GM21717 (cell line): ENCODE results near the gene MLF2.
"Not testable (repeated sequence)": the region's sequence is repeated elsewhere in the genome, so short reads cannot be mapped to it uniquely, and the experiment has no call there.

Experiments used
- ATAC-seq: cut with Tn5 transposase; IDR thresholded peaks from one replicate; pipeline ENCODE4 v1.9.1; 2021; ENCODE audit warnings: mild to moderate bottlenecking, moderate library complexity; ENCODE audit not compliant: unreplicated experiment

MLF2 gene

GRCh38 chr12:6765634-6766581, 13.0 kb upstream of the MLF2 start, which contains the start of gene PTMS:
Gene PTMS (plus strand): TSS chr12:6766363. CDS start chr12:6766706, 343 bp downstream.
- ATAC-seq = peak; percentile 13

- no peak for ATAC-seq
Measured at GRCh38 chr12:6765048-6765633, 12.2 kb upstream of the MLF2 start.

- peak; percentile 58 for ATAC-seq
Measured at GRCh38 chr12:6764011-6764828, 11.3 kb upstream of the MLF2 start.

- no peak for ATAC-seq
Measured at GRCh38 chr12:6763380-6763779, 10.4 kb upstream of the MLF2 start.

GRCh38 chr12:6759741-6760140, 6.8 kb upstream of the MLF2 start:
- ATAC-seq = no peak

GRCh38 chr12:6758506-6759095, 5.7 kb upstream of the MLF2 start:
- no peak for ATAC-seq

- ATAC-seq = no peak
Measured at GRCh38 chr12:6757028-6757690, 4.2 kb upstream of the MLF2 start.

GRCh38 chr12:6754411-6754810, 1.5 kb upstream of the MLF2 start:
- ATAC-seq = no peak

- no peak for ATAC-seq
Measured at GRCh38 chr12:6753772-6754356, 923 bp upstream of the MLF2 start.

- peak; percentile 2 for ATAC-seq
Measured at GRCh38 chr12:6752167-6752920, 597 bp downstream of the MLF2 start.

- ATAC-seq = no peak
Measured at GRCh38 chr12:6751767-6752166, 1.2 kb downstream of the MLF2 start.

GRCh38 chr12:6750506-6750905, 2.4 kb downstream of the MLF2 start:
- ATAC-seq = no peak

- ATAC-seq = no peak
Measured at GRCh38 chr12:6748761-6749160, 4.2 kb downstream of the MLF2 start.

GRCh38 chr12:6747216-6747615, 5.7 kb downstream of the MLF2 start:
- ATAC-seq = no peak

- no peak for ATAC-seq
Measured at GRCh38 chr12:6745741-6746525, 7.0 kb downstream of the MLF2 start.

- not testable (repeated sequence) for ATAC-seq
Measured at GRCh38 chr12:6743300-6743699, 9.6 kb downstream of the MLF2 start.

- ATAC-seq = no peak
Measured at GRCh38 chr12:6742834-6743233, 10.1 kb downstream of the MLF2 start.

- ATAC-seq = not testable (repeated sequence)
Measured at GRCh38 chr12:6742080-6742479, 10.9 kb downstream of the MLF2 start.

GRCh38 chr12:6736754-6737153, 16.2 kb downstream of the MLF2 start:
- ATAC-seq = no peak
